Ammon's horn (tissue), 1 donor: ENCODE data around the gene CAMKK2.
"Not testable (repeated sequence)": the region's sequence is repeated elsewhere in the genome, so short reads cannot be mapped to it uniquely, and the experiment has no call there.

Source experiments
- DNase-seq: peaks from one replicate; pipeline ENCODE4 v3.0.0-alpha.2; 2016; ENCODE audit warnings: low spot score

Gene CAMKK2

GRCh38 chr12:121245951-121246350 lies 50.6 kb downstream of the CAMKK2 start:
- no peak for DNase-seq

- DNase-seq: no peak
Observed at GRCh38 chr12:121245031-121245430, 51.5 kb downstream of the CAMKK2 start.

GRCh38 chr12:121241156-121241970 lies 55.1 kb downstream of the CAMKK2 start:
- DNase-seq: no peak

GRCh38 chr12:121240484-121241101 lies 55.9 kb downstream of the CAMKK2 start:
- peak; percentile 32 for DNase-seq

GRCh38 chr12:121240062-121240420 lies 56.5 kb downstream of the CAMKK2 start:
- DNase-seq: no peak

- DNase-seq: no peak
Observed at GRCh38 chr12:121239351-121240061, 57.0 kb downstream of the CAMKK2 start.

- no peak for DNase-seq
Observed at GRCh38 chr12:121238604-121239350, 57.7 kb downstream of the CAMKK2 start.

- DNase-seq: no peak
Observed at GRCh38 chr12:121238086-121238485, 58.4 kb downstream of the CAMKK2 start.

- no peak for DNase-seq
Observed at GRCh38 chr12:121237415-121237814, 59.1 kb downstream of the CAMKK2 start.

GRCh38 chr12:121236776-121237175 lies 59.7 kb downstream of the CAMKK2 start:
- no peak for DNase-seq

- DNase-seq: no peak
Observed at GRCh38 chr12:121233628-121234020, 62.9 kb downstream of the CAMKK2 start.

- no peak for DNase-seq
Observed at GRCh38 chr12:121232977-121233627, 63.4 kb downstream of the CAMKK2 start.

- DNase-seq: no peak
Observed at GRCh38 chr12:121232163-121232562, 64.3 kb downstream of the CAMKK2 start.

- no peak for DNase-seq
Observed at GRCh38 chr12:121230538-121230907, 66.0 kb downstream of the CAMKK2 start.

GRCh38 chr12:121229826-121230537 lies 66.5 kb downstream of the CAMKK2 start:
- peak; percentile 80 for DNase-seq

GRCh38 chr12:121228919-121229665 lies 67.4 kb downstream of the CAMKK2 start:
- DNase-seq: no peak

- DNase-seq: no peak
Observed at GRCh38 chr12:121227294-121227693, 69.2 kb downstream of the CAMKK2 start.

GRCh38 chr12:121226871-121227270 lies 69.6 kb downstream of the CAMKK2 start:
- not testable (repeated sequence) for DNase-seq

- no peak for DNase-seq
Observed at GRCh38 chr12:121226399-121226798, 70.1 kb downstream of the CAMKK2 start.

GRCh38 chr12:121224591-121224990 lies 71.9 kb downstream of the CAMKK2 start:
- DNase-seq: no peak
